Prostate gland (tissue), 2 donors: ENCODE measurements around the gene DPAGT1. TPM values are rescaled to one million over a fixed set of nuclear protein-coding genes. Genes with fewer than 3 reads are reported as not detected.
"Not testable (repeated sequence)": the region's sequence is repeated elsewhere in the genome, so short reads cannot be mapped to it uniquely, and the experiment has no call there.

Experiments used
- DNase-seq: peaks from one replicate; pipeline ENCODE4 v3.0.0-alpha.2; 2019; ENCODE audit warnings: low spot score
- H3K27ac ChIP-seq, 2 donors: fragments of 200-600 bp; sonication (generic); 2 replicates each; pipeline ENCODE4 v1.5.1; 2017 to 2019
- H3K27me3 ChIP-seq: fragments of 200-600 bp; sonication (generic); replicated peaks from 2 replicates; pipeline ENCODE4 v1.5.1; 2019; ENCODE audit not compliant: insufficient read depth
- H3K36me3 ChIP-seq, 2 donors: fragments of 200-600 bp; sonication (generic); 1 replicate in 1 of 2; 2 replicates in 1 of 2; pipeline versions ENCODE4 v1.5.1 to v1.8.1; 2017 to 2019
- H3K4me1 ChIP-seq: fragments of 200-600 bp; sonication (generic); replicated peaks from 2 replicates; pipeline ENCODE4 v1.5.1; 2019
- H3K4me3 ChIP-seq, 2 donors: fragments of 200-600 bp; sonication (generic); 2 replicates each; pipeline ENCODE4 v1.5.1; 2017 to 2019
- H3K9me3 ChIP-seq: fragments of 200-600 bp; sonication (generic); 2 replicates; pipeline ENCODE4 v1.5.1; 2017
- POLR2A ChIP-seq: fragments of 450-650 bp; IDR thresholded peaks from one replicate; pipeline ENCODE4 v1.6.1; 2016; ENCODE audit warnings: antibody characterized with exemption, mild to moderate bottlenecking
- POLR2AphosphoS5 ChIP-seq: sonication (generic); formaldehyde crosslinking; IDR thresholded peaks from one replicate; pipeline ENCODE4 v1.6.1; 2017; ENCODE audit warnings: antibody characterized with exemption
- WGBS: methylation state at CpG from one replicate; pipeline ENCODE4 v1.1.5; 2018; 5-methylcytosine and 5-hydroxymethylcytosine counted together
- intact Hi-C: fragments of 100-400 bp; cut with DNase I; formaldehyde crosslinking; loops from one replicate; pipeline ENCODE4 v1.14.2; 2022
- total RNA-seq, 2 donors: library from RNA; depleted of rRNA; stranded (reverse); fragments of >200 nt; gene quantifications; one replicate each; pipeline ENCODE4 v1.1.0, GENCODE V29; 2016
- TF ChIP-seq, protein P1 (sequence below), 4 experiments: fragments of 200-600 bp in 2 of 4; fragments of 450-650 bp in 2 of 4; sonication (generic) in 2 of 4; IDR thresholded peaks; 1 replicate in 3 of 4; 2 replicates in 1 of 4; pipeline ENCODE4 v1.5.1; 2016 to 2019; ENCODE audit warnings: antibody characterized with exemption in 4 of 4, mild to moderate bottlenecking in 2 of 4, moderate library complexity in 2 of 4

The DPAGT1 gene
- total RNA-seq, 2 donors from 2014 or later = 39.6 to 49.6 TPM

GRCh38 chr11:119107538-119108145 is 6.0 kb upstream of the DPAGT1 start:
- Histone ChIP-seq H3K27ac (peak overlapping the region; percentile 56 to 65), H3K4me1 (no peaks in the 10 kb centered on the region), H3K4me3 (peak overlapping the region; percentile 88 to 93), H3K9me3 (no peaks in the 10 kb centered on the region), H3K27me3 (no peaks in the 10 kb centered on the region), H3K36me3 (peaks cover 0 to 12% of the 10 kb centered on the region in 2 donors)
- TF ChIP-seq POLR2A (no peak), POLR2AphosphoS5 (no peak)
- TF ChIP-seq, protein P1, sequence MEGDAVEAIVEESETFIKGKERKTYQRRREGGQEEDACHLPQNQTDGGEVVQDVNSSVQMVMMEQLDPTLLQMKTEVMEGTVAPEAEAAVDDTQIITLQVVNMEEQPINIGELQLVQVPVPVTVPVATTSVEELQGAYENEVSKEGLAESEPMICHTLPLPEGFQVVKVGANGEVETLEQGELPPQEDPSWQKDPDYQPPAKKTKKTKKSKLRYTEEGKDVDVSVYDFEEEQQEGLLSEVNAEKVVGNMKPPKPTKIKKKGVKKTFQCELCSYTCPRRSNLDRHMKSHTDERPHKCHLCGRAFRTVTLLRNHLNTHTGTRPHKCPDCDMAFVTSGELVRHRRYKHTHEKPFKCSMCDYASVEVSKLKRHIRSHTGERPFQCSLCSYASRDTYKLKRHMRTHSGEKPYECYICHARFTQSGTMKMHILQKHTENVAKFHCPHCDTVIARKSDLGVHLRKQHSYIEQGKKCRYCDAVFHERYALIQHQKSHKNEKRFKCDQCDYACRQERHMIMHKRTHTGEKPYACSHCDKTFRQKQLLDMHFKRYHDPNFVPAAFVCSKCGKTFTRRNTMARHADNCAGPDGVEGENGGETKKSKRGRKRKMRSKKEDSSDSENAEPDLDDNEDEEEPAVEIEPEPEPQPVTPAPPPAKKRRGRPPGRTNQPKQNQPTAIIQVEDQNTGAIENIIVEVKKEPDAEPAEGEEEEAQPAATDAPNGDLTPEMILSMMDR (IDR thresholded peaks at IDR 0.05) = no peak
- intact Hi-C loops = no loop called here
- no peak for DNase-seq
- WGBS = 0% methylated on average over 29 of the region's 65 CpGs

- peaks cover 0 to 5% of the 10 kb centered on the region in 2 donors for H3K36me3 ChIP-seq
- H3K4me3 ChIP-seq = peak within 1 kb of the TSS; percentile 88 to 93
- DNase-seq = peak; percentile 86
- H3K27me3 ChIP-seq = no peaks in the 10 kb centered on the region
- intact Hi-C loops = no loop called here
- peak within 1 kb of the TSS; percentile 56 to 65 for H3K27ac ChIP-seq
- H3K9me3 ChIP-seq = no peaks in the 10 kb centered on the region
- WGBS = 3% methylated on average over 22 of the region's 49 CpGs
- H3K4me1 ChIP-seq = no peaks in the 10 kb centered on the region
- TF ChIP-seq, protein P1 (IDR thresholded peaks at IDR 0.05) = no peak
- TF ChIP-seq POLR2AphosphoS5 = peak; percentile 79
- TF ChIP-seq POLR2A = peak; percentile 53
These were observed 5.2 kb upstream of the DPAGT1 start, which contains the start of gene C2CD2L for GRCh38 chr11:119106564-119107537. C2CD2L (plus strand) TSS chr11:119107344; CDS start chr11:119107742, 398 bp downstream.

DNA sequence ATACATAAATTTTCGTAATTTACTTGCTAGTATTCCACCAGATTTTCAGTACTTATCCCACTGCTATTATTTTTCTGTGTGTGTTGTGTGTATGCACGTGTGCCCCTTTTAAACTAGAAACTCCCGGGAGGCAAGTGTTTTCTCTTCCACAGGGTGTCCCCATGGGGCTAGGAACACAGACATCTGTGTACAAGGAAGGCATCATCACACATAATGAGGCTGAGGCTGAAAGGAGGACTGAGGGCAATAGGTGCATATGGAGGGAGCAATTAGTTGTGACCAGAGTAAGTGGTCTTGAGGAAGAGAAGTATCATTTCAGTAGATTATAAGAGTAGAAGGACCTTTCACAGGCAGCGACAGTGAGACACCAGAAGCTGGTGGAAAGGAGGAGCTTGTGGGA is 2.1 kb upstream of the DPAGT1 start:
- H3K27ac ChIP-seq = no peak overlapping the region
- no peaks in the 10 kb centered on the region for H3K27me3 ChIP-seq
- 50% methylated on average over 4 of the region's 4 CpGs for WGBS
- no peaks in the 10 kb centered on the region for H3K36me3 ChIP-seq
- intact Hi-C loops = loop anchor here (5.0 kb wide), 1 partner anchor 219 kb away; no protein-coding TSS in a partner anchor
- TF ChIP-seq POLR2A = no peak
- TF ChIP-seq, protein P1 (IDR thresholded peaks at IDR 0.05) = no peak
- no peaks in the 10 kb centered on the region for H3K9me3 ChIP-seq
- DNase-seq = no peak
- H3K4me3 ChIP-seq = no peak overlapping the region
- H3K4me1 ChIP-seq = no peaks in the 10 kb centered on the region

DNA sequence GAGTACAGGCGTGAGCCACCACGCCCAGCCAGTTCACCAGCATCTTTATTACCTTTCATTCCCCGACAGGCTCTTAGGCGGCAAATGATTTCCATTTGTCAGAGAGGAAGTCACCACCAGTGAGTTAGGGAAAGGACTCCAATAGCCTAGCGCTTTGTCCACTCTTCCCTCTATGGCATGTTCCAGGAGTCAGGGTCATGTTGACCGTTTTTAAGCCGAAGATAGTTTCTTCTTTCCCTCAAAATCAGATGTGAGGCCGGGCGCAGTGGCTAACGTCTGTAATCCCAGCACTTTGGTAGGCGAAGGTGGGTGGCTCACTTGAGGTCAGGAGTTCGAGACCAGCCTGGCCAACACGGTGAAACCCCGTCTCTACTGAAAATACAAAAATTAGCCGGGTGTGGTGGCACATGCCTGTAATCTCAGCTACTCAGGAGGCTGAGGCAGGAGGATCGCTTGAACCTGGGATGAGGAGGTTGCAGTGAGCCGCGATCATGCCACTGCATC is 1.6 kb upstream of the DPAGT1 start:
- DNase-seq, H3K27me3 ChIP-seq, H3K36me3 ChIP-seq, H3K4me1 ChIP-seq, H3K9me3 ChIP-seq: not testable (repeated sequence)
- 86% methylated on average over 18 of the region's 18 CpGs for WGBS
- peak overlapping the region in 1 of 2 donors; percentile 72 for H3K4me3 ChIP-seq
- H3K27ac ChIP-seq = peak overlapping the region; percentile 87 to 91
- intact Hi-C loops = loop anchor here (5.0 kb wide), 1 partner anchor 219 kb away; no protein-coding TSS in a partner anchor
